Testis (tissue), 3 donors: ENCODE data around the gene HSD17B4. TPM values are rescaled to one million over a fixed set of nuclear protein-coding genes. Genes with fewer than 3 reads are reported as not detected.

Source experiments
- DNase-seq: peaks from one replicate; pipeline ENCODE4 v3.0.0-alpha.2; 2019
- H3K27ac ChIP-seq, 2 donors: fragments of 200-600 bp; sonication (generic); one replicate each; pipeline ENCODE4 v1.5.1; 2019
- H3K27me3 ChIP-seq: fragments of 200-600 bp; sonication (generic); one replicate; pipeline ENCODE4 v1.5.1; 2019
- H3K36me3 ChIP-seq: fragments of 200-600 bp; sonication (generic); one replicate; pipeline ENCODE4 v1.5.1; 2017; ENCODE audit warnings: low read depth; ENCODE audit errors: missing control alignments
- H3K4me1 ChIP-seq: fragments of 200-600 bp; sonication (generic); one replicate; pipeline ENCODE4 v1.5.1; 2019
- H3K4me3 ChIP-seq, 2 donors: fragments of 200-600 bp; sonication (generic); one replicate each; pipeline ENCODE4 v1.5.1; 2017 to 2019
- H3K9me3 ChIP-seq: fragments of 200-600 bp; sonication (generic); one replicate; pipeline ENCODE4 v1.5.1; 2017
- POLR2A ChIP-seq: fragments of 450-650 bp; IDR thresholded peaks from one replicate; pipeline ENCODE4 v1.6.1; 2017; ENCODE audit warnings: antibody characterized with exemption, mild to moderate bottlenecking, moderate library complexity
- WGBS, 2 donors: methylation state at CpG; one replicate each; pipeline ENCODE4 v1.1.5; 2018; 5-methylcytosine and 5-hydroxymethylcytosine counted together
- intact Hi-C: fragments of 100-400 bp; cut with DNase I; formaldehyde crosslinking; loops from one replicate; pipeline ENCODE4 v1.15.1; 2023; ENCODE audit warnings: low total_unique reads
- polyA plus RNA-seq: library from polyadenylated mRNA; stranded (reverse); fragments of 350-450 nt; fragmentation: Illumina TruSeq; extraction: RNeasy Lipid Tissue Mini Kit (QIAGEN cat#74804); gene quantifications from one replicate; pipeline ENCODE4 v1.2.3, GENCODE V29; 2014; ENCODE audit warnings: low read depth, low replicate concordance; ENCODE audit not compliant: insufficient read depth
- small RNA-seq, 2 donors: library from RNA; depleted of rRNA; stranded (forward); fragments of <200 nt; gene quantifications; one replicate each; pipeline ENCODE3, GENCODE V24; 2016
- total RNA-seq, 2 donors: library from RNA; depleted of rRNA; stranded (reverse); fragments of >200 nt; gene quantifications; one replicate each; pipeline ENCODE4 v1.2.3, GENCODE V29; 2016
- TF ChIP-seq, protein P1 (sequence below), 3 experiments: fragments of 450-650 bp in 2 of 3; fragments of 200-600 bp in 1 of 3; sonication (generic) in 1 of 3; IDR thresholded peaks; one replicate each; pipeline ENCODE4 v1.5.1; 2016 to 2019; ENCODE audit warnings: antibody characterized with exemption in 3 of 3, mild to moderate bottlenecking in 2 of 3, moderate library complexity in 1 of 3

The HSD17B4 gene
- total and polyA plus RNA-seq, 3 donors from 2014 or later: 66.1 to 78.4 (median 69.1) TPM

- H3K4me1 ChIP-seq: no peaks in the 10 kb centered on the region
- TF ChIP-seq POLR2A: no peak
- TF ChIP-seq, protein P1, sequence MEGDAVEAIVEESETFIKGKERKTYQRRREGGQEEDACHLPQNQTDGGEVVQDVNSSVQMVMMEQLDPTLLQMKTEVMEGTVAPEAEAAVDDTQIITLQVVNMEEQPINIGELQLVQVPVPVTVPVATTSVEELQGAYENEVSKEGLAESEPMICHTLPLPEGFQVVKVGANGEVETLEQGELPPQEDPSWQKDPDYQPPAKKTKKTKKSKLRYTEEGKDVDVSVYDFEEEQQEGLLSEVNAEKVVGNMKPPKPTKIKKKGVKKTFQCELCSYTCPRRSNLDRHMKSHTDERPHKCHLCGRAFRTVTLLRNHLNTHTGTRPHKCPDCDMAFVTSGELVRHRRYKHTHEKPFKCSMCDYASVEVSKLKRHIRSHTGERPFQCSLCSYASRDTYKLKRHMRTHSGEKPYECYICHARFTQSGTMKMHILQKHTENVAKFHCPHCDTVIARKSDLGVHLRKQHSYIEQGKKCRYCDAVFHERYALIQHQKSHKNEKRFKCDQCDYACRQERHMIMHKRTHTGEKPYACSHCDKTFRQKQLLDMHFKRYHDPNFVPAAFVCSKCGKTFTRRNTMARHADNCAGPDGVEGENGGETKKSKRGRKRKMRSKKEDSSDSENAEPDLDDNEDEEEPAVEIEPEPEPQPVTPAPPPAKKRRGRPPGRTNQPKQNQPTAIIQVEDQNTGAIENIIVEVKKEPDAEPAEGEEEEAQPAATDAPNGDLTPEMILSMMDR (IDR thresholded peaks at IDR 0.05): no peak
- DNase-seq: no peak
- H3K4me3 ChIP-seq: no peak overlapping the region
- 36 to 84% methylated on average over 1 of the region's 1 CpG for WGBS, 2 donors
- no peaks in the 10 kb centered on the region for H3K27me3 ChIP-seq
- H3K9me3 ChIP-seq: no peaks in the 10 kb centered on the region
- no peaks in the 10 kb centered on the region for H3K36me3 ChIP-seq
- intact Hi-C loops: no loop called here
- no peak overlapping the region for H3K27ac ChIP-seq
Measured at GRCh38 chr5:119582987-119583386, 130.7 kb downstream of the HSD17B4 start.

DNA sequence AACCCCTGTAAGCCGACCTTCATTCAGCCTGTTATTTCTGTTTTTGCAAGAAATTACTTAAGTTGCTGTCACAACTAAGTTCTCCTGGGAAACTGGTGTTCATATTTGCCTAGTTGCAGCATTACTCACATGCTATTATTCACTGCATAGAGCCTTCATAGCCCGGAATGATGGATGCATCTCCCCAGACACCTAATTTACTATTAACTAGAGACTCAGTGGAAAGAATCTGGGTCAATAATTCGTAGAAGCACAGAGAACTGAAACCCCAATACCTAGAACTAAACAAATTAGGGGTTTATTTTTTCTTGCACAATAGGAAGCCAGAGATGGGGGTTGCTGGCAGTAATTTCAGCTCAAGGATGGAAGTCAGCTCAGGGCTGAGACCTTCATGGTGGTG, 131.4 kb downstream of the HSD17B4 start:
- DNase-seq: no peak
- 76 to 94% methylated on average over 3 of the region's 3 CpGs for WGBS, 2 donors
- Histone ChIP-seq H3K27me3 (no peaks in the 10 kb centered on the region), H3K4me1 (no peaks in the 10 kb centered on the region), H3K9me3 (no peaks in the 10 kb centered on the region), H3K4me3 (no peak overlapping the region), H3K36me3 (no peaks in the 10 kb centered on the region), H3K27ac (no peak overlapping the region)
- TF ChIP-seq, protein P1 (IDR thresholded peaks at IDR 0.05): no peak
- TF ChIP-seq POLR2A: no peak
- intact Hi-C loops: no loop called here

Small RNA genes within 50 kb of the gene (small RNA-seq; reads per million reads assigned to genes)
- gene RNA5SP190: 0.09 to 0.18 reads per million in 2 donors

Other genes starting within 250 kb of the HSD17B4 start
- 10 to 100 TPM in 1 of 2 donors, 1 to 10 TPM in 1; 6.3 to 14.0 TPM for gene TNFAIP8, start 96.5 kb upstream of the HSD17B4 start, total RNA-seq
- gene TNFAIP8, start 96.5 kb upstream of the HSD17B4 start, polyA plus RNA-seq: 8.2 TPM
- 10 to 100 TPM in 1 of 2 donors, 1 to 10 TPM in 1; 7.2 to 11.5 TPM for gene FAM170A, start 177.1 kb downstream of the HSD17B4 start, total RNA-seq
- gene FAM170A, start 177.1 kb downstream of the HSD17B4 start, polyA plus RNA-seq: 55.5 TPM